ENCODE measurements around the gene ZBTB17.

- TF ChIP-seq, protein P1, sequence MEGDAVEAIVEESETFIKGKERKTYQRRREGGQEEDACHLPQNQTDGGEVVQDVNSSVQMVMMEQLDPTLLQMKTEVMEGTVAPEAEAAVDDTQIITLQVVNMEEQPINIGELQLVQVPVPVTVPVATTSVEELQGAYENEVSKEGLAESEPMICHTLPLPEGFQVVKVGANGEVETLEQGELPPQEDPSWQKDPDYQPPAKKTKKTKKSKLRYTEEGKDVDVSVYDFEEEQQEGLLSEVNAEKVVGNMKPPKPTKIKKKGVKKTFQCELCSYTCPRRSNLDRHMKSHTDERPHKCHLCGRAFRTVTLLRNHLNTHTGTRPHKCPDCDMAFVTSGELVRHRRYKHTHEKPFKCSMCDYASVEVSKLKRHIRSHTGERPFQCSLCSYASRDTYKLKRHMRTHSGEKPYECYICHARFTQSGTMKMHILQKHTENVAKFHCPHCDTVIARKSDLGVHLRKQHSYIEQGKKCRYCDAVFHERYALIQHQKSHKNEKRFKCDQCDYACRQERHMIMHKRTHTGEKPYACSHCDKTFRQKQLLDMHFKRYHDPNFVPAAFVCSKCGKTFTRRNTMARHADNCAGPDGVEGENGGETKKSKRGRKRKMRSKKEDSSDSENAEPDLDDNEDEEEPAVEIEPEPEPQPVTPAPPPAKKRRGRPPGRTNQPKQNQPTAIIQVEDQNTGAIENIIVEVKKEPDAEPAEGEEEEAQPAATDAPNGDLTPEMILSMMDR (IDR thresholded peaks at IDR 0.05) = no peak
- no peak for TF ChIP-seq POLR2A (IDR thresholded peaks at IDR 0.05)
Observed at GRCh38 chr1:15956150-15956549, 19.8 kb downstream of the ZBTB17 start.
